Measurements from ENCODE around the gene RAB38. TPM values are rescaled to one million over a fixed set of nuclear protein-coding genes. Genes with fewer than 3 reads are reported as not detected.

RAB38 gene
- total and polyA plus RNA-seq, 2 donors from 2014 or later: 5.2 to 8.1 TPM

- intact Hi-C loops (cut with DNase I): no loop called here
- peak in 1 of 5 donors; percentile 34 for DNase-seq
- H3K9ac ChIP-seq (ENCODE audit: low read length in 3 of 3): no peak overlapping the region
- FAIRE-seq: no peak
- H3K9me3 ChIP-seq (ENCODE audit: control insufficient read depth in 2 of 3, insufficient read depth in 1 of 3, low read length in 3 of 3): no peaks in the 10 kb centered on the region
- H3K27me3 ChIP-seq (ENCODE audit: control insufficient read depth, insufficient read depth, low read length): no peaks in the 10 kb centered on the region
- no peak for TF ChIP-seq CTCF (IDR thresholded peaks at IDR 0.05; ENCODE audit: borderline replicate concordance, extremely low read depth, insufficient read depth)
- no peak overlapping the region for H3K4me3 ChIP-seq (ENCODE audit: low read length in 3 of 3)
- H3K36me3 ChIP-seq (ENCODE audit: control insufficient read depth in 2 of 3, insufficient read depth in 3 of 3, low read length in 3 of 3): no peaks in the 10 kb centered on the region
- H3K4me1 ChIP-seq (ENCODE audit: control insufficient read depth in 2 of 3, insufficient read depth in 2 of 3, low read depth in 1 of 3, low read length in 3 of 3): peaks cover 0 to 15% (median 8%) of the 10 kb centered on the region in 3 donors
- H3K27ac ChIP-seq (ENCODE audit: low read depth in 2 of 2, low read length in 2 of 2): peak overlapping the region in 1 of 2 donors; percentile 14
These were observed 2.9 kb upstream of the RAB38 start for GRCh38 chr11:88178191-88178590.

GRCh38 chr11:88175569-88176075 lies 379 bp upstream of the RAB38 start:
- peak overlapping the region; percentile 52 to 71 (median 71) for H3K4me3 ChIP-seq (ENCODE audit: low read length in 3 of 3)
- DNase-seq: peak in 3 of 5 donors; percentile 26 to 69 (median 51)

GRCh38 chr11:88173956-88174355 lies 1.3 kb downstream of the RAB38 start:
- Histone ChIP-seq H3K9me3 (ENCODE audit: control insufficient read depth in 2 of 3, insufficient read depth in 1 of 3, low read length in 3 of 3) (no peaks in the 10 kb centered on the region), H3K27me3 (ENCODE audit: control insufficient read depth, insufficient read depth, low read length) (no peaks in the 10 kb centered on the region), H3K9ac (ENCODE audit: low read length in 3 of 3) (peak overlapping the region in 2 of 3 donors; percentile 7 to 34), H3K4me3 (ENCODE audit: low read length in 3 of 3) (peak overlapping the region in 2 of 3 donors; percentile 71), H3K27ac (ENCODE audit: low read depth in 2 of 2, low read length in 2 of 2) (peak overlapping the region; percentile 5 to 59), H3K36me3 (ENCODE audit: control insufficient read depth in 2 of 3, insufficient read depth in 3 of 3, low read length in 3 of 3) (no peaks in the 10 kb centered on the region), H3K4me1 (ENCODE audit: control insufficient read depth in 2 of 3, insufficient read depth in 2 of 3, low read depth in 1 of 3, low read length in 3 of 3) (peaks cover 0 to 16% (median 16%) of the 10 kb centered on the region in 3 donors)
- intact Hi-C loops (cut with DNase I): no loop called here
- peak in 1 of 5 donors; percentile 26 for DNase-seq
- FAIRE-seq: no peak
- TF ChIP-seq CTCF (IDR thresholded peaks at IDR 0.05; ENCODE audit: borderline replicate concordance, extremely low read depth, insufficient read depth): no peak

More at GRCh38 chr11:88175569-88176075, 379 bp upstream of the RAB38 start:
- Histone ChIP-seq H3K4me1 (ENCODE audit: control insufficient read depth in 2 of 3, insufficient read depth in 2 of 3, low read depth in 1 of 3, low read length in 3 of 3) (peaks cover 0 to 21% (median 16%) of the 10 kb centered on the region in 3 donors), H3K36me3 (ENCODE audit: control insufficient read depth in 2 of 3, insufficient read depth in 3 of 3, low read length in 3 of 3) (no peaks in the 10 kb centered on the region), H3K9me3 (ENCODE audit: control insufficient read depth in 2 of 3, insufficient read depth in 1 of 3, low read length in 3 of 3) (no peaks in the 10 kb centered on the region), H3K9ac (ENCODE audit: low read length in 3 of 3) (peak overlapping the region; percentile 15 to 47 (median 39)), H3K27me3 (ENCODE audit: control insufficient read depth, insufficient read depth, low read length) (no peaks in the 10 kb centered on the region), H3K27ac (ENCODE audit: low read depth in 2 of 2, low read length in 2 of 2) (peak overlapping the region; percentile 16 to 38)
- intact Hi-C loops (cut with DNase I): no loop called here
- no peak for FAIRE-seq
- no peak for TF ChIP-seq CTCF (IDR thresholded peaks at IDR 0.05; ENCODE audit: borderline replicate concordance, extremely low read depth, insufficient read depth)
